Mesendoderm (in vitro differentiated cells): ENCODE data around the gene NFYC.
"Not testable (repeated sequence)": the region's sequence is repeated elsewhere in the genome, so short reads cannot be mapped to it uniquely, and the experiment has no call there.

Experiments
- DNase-seq: peaks from one replicate; pipeline ENCODE4 v3.0.0; 2013
- H2AK5ac ChIP-seq: 2 replicates; pipeline ENCODE4 v1.6.1; 2013; ENCODE audit warnings: low read length, inconsistent platforms
- H2BK120ac ChIP-seq: 2 replicates; pipeline ENCODE4 v1.6.1; 2013; ENCODE audit warnings: low read depth, mild to moderate bottlenecking, low read length, moderate library complexity, mixed read lengths
- H2BK15ac ChIP-seq: replicated peaks from 2 replicates; pipeline ENCODE4 v1.6.1; 2013; ENCODE audit warnings: low read depth, mild to moderate bottlenecking, moderate library complexity
- H2BK5ac ChIP-seq: 2 replicates; pipeline ENCODE4 v1.6.1; 2013; ENCODE audit warnings: low read length, inconsistent platforms
- H3K18ac ChIP-seq: 2 replicates; pipeline ENCODE4 v1.6.1; 2013; ENCODE audit warnings: mild to moderate bottlenecking, low read length, mixed read lengths
- H3K23ac ChIP-seq: one replicate; pipeline ENCODE4 v1.6.1; 2013; ENCODE audit warnings: low read length
- H3K27ac ChIP-seq: 2 replicates; pipeline ENCODE4 v1.5.1; 2013; ENCODE audit warnings: low read depth, mild to moderate bottlenecking, inconsistent platforms, low read length, moderate library complexity
- H3K27me3 ChIP-seq: 2 replicates; pipeline ENCODE4 v1.6.1; 2013; ENCODE audit warnings: low read length, control low read depth, mild to moderate bottlenecking, inconsistent platforms; ENCODE audit not compliant: insufficient read depth, poor library complexity
- H3K36me3 ChIP-seq: 2 replicates; pipeline ENCODE4 v1.6.1; 2013; ENCODE audit warnings: low read length, inconsistent platforms; ENCODE audit not compliant: control insufficient read depth, insufficient read depth
- H3K4ac ChIP-seq: one replicate; pipeline ENCODE4 v1.6.1; 2013; ENCODE audit warnings: low read depth, mild to moderate bottlenecking, low read length, moderate library complexity
- H3K4me1 ChIP-seq: 2 replicates; pipeline ENCODE4 v1.6.1; 2013; ENCODE audit warnings: low read depth, low read length, inconsistent platforms; ENCODE audit not compliant: control insufficient read depth
- H3K4me2 ChIP-seq: 2 replicates; pipeline ENCODE4 v1.6.1; 2013; ENCODE audit warnings: low read length
- H3K4me3 ChIP-seq: 2 replicates; pipeline ENCODE4 v1.5.1; 2013; ENCODE audit warnings: mild to moderate bottlenecking, low read length
- H3K56ac ChIP-seq: one replicate; pipeline ENCODE4 v1.6.1; 2013; ENCODE audit warnings: low read length
- H3K79me1 ChIP-seq: 2 replicates; pipeline ENCODE4 v1.6.1; 2013; ENCODE audit warnings: low read length, inconsistent platforms
- H3K79me2 ChIP-seq: 2 replicates; pipeline ENCODE4 v1.6.1; 2013; ENCODE audit warnings: mild to moderate bottlenecking, low read length; ENCODE audit not compliant: control insufficient read depth, insufficient read depth
- H3K9ac ChIP-seq: 2 replicates; pipeline ENCODE4 v1.6.1; 2013; ENCODE audit warnings: low read length, inconsistent platforms
- H4K5ac ChIP-seq: one replicate; pipeline ENCODE4 v1.6.1; 2013; ENCODE audit warnings: low read length
- H4K8ac ChIP-seq: one replicate; pipeline ENCODE4 v1.6.1; 2013; ENCODE audit warnings: low read depth, mild to moderate bottlenecking, control low read depth, low read length, moderate library complexity
- WGBS: extraction: QIAGEN DNeasy Blood & Tissue Kit; methylation state at CpG from one replicate; pipeline ENCODE4 v1.1.7; 2013; ENCODE audit warnings: low lambda C conversion rate, missing lambda C conversion rate; ENCODE audit not compliant: insufficient coverage; ENCODE audit errors: extremely low coverage; 5-methylcytosine and 5-hydroxymethylcytosine counted together

NFYC gene

DNA sequence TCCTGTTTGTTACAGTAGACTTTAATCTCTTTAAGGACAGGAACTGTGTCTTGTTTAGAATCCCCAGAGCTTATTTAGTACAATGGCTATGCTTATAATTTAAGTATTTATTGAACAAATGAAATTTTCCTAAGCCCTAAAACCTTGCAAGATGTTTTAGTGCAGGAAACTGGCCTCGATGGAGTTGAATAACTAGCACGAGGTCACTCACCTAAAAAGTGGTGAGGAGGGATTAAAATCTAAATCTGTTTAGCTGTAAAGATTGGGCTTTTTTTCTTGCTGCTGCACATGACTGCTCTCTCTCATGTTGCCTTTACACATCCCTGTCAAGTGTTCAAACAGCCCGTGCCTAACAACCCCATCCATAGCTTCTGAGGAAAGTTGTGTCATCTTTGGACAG lies 10.2 kb downstream of the NFYC start:
- H3K4me1 ChIP-seq: no peaks in the 10 kb centered on the region
- no peak overlapping the region for H3K9ac ChIP-seq
- H3K27me3 ChIP-seq: no peaks in the 10 kb centered on the region
- H3K79me1 ChIP-seq: peaks cover 10% of the 10 kb centered on the region
- H4K8ac ChIP-seq: no peak overlapping the region
- H2BK5ac ChIP-seq: no peak overlapping the region
- DNase-seq: no peak
- H3K23ac ChIP-seq: no peak overlapping the region
- no peak overlapping the region for H2BK15ac ChIP-seq
- H4K5ac ChIP-seq: no peak overlapping the region
- H3K79me2 ChIP-seq: peaks cover 56% of the 10 kb centered on the region
- H2BK120ac ChIP-seq: no peak overlapping the region
- no peaks in the 10 kb centered on the region for H3K36me3 ChIP-seq
- H3K4ac ChIP-seq: no peak overlapping the region
- no peak overlapping the region for H3K27ac ChIP-seq
- H3K56ac ChIP-seq: no peak overlapping the region
- no peak overlapping the region for H3K4me3 ChIP-seq
- no peak overlapping the region for H3K4me2 ChIP-seq
- no peak overlapping the region for H3K18ac ChIP-seq
- H2AK5ac ChIP-seq: no peak overlapping the region
- WGBS: no CpG with 5 or more reads among the region's 3 CpGs

DNA sequence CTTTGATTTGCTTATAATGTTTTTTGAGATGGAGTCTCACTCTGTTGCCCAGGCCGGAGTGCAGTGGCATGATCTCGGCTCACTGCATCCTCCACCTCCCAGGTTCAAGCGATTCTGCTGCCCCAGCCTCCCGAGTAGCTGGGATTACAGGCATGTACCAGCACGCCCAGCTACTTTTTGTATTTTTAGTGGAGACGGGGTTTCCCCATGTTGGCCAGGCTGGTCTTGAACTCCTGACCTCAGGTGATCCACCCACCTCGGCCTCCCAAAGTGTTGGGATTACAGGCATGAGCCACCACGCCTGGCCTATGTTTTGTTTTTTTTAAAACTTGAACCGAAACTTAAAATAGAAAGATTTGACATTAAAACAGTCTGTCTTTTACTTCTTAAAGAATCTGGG lies 11.3 kb downstream of the NFYC start:
- not testable (repeated sequence) for H3K79me1 ChIP-seq, H4K8ac ChIP-seq, H3K23ac ChIP-seq, H3K56ac ChIP-seq, DNase-seq, H3K27me3 ChIP-seq, H3K4me3 ChIP-seq, H2AK5ac ChIP-seq, H4K5ac ChIP-seq, H3K4ac ChIP-seq, H2BK120ac ChIP-seq, H3K36me3 ChIP-seq, H2BK15ac ChIP-seq, H2BK5ac ChIP-seq, H3K4me1 ChIP-seq, H3K4me2 ChIP-seq, H3K27ac ChIP-seq, H3K18ac ChIP-seq, H3K9ac ChIP-seq
- H3K79me2 ChIP-seq: peaks cover 45% of the 10 kb centered on the region
- no CpG with 5 or more reads among the region's 9 CpGs for WGBS

DNA sequence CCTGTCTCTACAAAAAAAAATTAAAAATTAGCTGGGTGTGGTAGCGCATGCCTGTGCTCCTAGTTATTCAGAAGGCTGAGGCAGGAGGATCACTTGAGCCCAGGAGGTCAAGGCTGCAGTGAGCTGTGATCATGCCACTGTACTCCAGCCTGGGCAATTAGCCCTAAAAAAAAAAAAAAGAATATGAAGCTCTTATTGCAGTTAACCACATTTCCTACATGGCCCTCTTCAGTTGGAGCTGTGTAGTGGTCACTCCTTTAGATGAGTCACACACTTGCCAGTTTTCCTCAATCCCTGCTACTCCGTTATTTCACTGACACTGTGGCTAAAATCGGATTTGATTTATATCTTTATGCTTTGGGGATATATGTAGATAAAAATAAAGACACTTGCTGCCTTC lies 11.8 kb downstream of the NFYC start:
- Histone ChIP-seq H2BK120ac (no peak overlapping the region), H3K27me3 (no peaks in the 10 kb centered on the region), H3K4me2 (no peak overlapping the region), H3K79me2 (peaks cover 42% of the 10 kb centered on the region), H4K8ac (no peak overlapping the region), H3K4ac (no peak overlapping the region), H4K5ac (no peak overlapping the region), H3K56ac (no peak overlapping the region), H3K27ac (no peak overlapping the region), H3K36me3 (no peaks in the 10 kb centered on the region), H3K23ac (no peak overlapping the region), H3K4me3 (no peak overlapping the region), H2BK15ac (no peak overlapping the region), H2AK5ac (no peak overlapping the region), H2BK5ac (no peak overlapping the region), H3K79me1 (peaks cover 9% of the 10 kb centered on the region), H3K9ac (no peak overlapping the region), H3K18ac (no peak overlapping the region), H3K4me1 (no peaks in the 10 kb centered on the region)
- no peak for DNase-seq
- no CpG with 5 or more reads among the region's 3 CpGs for WGBS

DNA sequence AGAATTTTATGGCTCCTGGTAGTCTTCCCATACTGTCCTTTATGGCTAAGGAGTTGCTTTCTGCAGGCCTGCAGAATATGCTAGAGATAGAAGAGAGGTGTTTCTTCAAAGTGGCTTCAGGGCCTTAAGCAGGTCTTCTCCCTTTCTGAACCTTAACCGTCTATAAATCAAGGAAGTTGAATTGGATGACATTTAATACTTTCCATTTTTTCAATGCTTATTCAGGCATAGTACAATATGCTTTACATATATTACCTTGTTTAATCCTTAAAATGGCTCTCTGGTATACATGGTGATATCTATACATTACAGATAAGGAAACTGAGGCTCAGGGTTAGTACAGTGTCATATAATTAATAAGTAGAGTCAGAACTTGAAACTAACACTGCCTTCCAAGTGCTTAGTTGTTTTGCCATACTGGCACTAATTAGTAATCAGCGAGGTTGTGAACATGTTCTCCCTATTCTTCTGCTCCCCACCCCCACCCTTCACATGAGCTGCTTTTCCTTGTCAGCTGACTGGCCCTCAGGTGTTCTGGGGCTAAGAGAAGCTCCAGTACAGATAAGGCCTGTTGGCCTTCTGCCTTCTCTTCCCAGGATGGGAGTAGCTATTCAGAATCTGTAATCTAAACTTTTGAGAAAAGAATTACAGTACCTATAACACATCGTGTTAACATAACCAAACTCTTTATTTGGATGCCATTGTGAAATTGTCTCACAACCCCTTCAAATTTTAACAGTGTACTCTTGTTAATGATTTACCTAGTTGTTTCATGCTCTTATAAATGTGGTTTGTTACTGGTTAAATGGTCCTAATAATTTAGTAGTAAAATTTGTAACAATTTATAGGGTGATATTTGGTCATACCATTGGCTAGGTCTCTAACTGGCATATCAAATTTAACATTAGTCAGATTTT lies 13.6 kb downstream of the NFYC start:
- Histone ChIP-seq H3K36me3 (no peaks in the 10 kb centered on the region), H4K5ac (no peak overlapping the region), H4K8ac (no peak overlapping the region), H3K4ac (no peak overlapping the region), H3K4me3 (no peak overlapping the region), H3K27me3 (no peaks in the 10 kb centered on the region), H2AK5ac (no peak overlapping the region), H3K4me1 (no peaks in the 10 kb centered on the region), H3K79me1 (peaks cover 7% of the 10 kb centered on the region), H2BK15ac (no peak overlapping the region), H3K9ac (no peak overlapping the region), H3K56ac (no peak overlapping the region), H2BK120ac (no peak overlapping the region), H3K79me2 (peaks cover 34% of the 10 kb centered on the region), H3K18ac (no peak overlapping the region), H3K27ac (no peak overlapping the region), H3K4me2 (no peak overlapping the region), H2BK5ac (no peak overlapping the region), H3K23ac (peak overlapping the region; percentile 10)
- DNase-seq: no peak
- no CpG with 5 or more reads among the region's 3 CpGs for WGBS

DNA sequence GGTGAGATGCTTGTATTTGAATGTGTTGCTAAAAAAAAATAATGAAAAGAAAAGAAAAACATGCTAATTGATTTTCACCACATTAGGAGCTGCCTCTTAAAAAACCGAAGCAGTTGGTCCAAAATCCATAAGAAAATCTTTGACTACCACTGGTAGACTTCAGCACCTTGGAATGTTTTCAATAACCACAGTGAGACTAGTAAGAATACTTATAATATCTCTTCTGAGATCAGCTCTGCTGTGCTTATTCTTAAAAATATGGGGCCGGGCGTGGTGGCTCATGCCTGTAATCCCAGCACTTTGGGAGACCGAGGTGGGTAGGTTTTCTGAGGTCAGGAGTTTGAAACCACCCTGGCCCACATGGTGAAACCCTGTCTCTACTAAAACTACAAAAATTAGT lies 15.1 kb downstream of the NFYC start:
- Histone ChIP-seq H3K23ac (no peak overlapping the region), H2AK5ac (no peak overlapping the region), H3K79me1 (peaks cover 5% of the 10 kb centered on the region), H3K4ac (no peak overlapping the region), H4K5ac (no peak overlapping the region), H3K4me1 (no peaks in the 10 kb centered on the region), H3K56ac (no peak overlapping the region), H3K27ac (no peak overlapping the region), H4K8ac (no peak overlapping the region), H2BK15ac (no peak overlapping the region), H3K4me3 (no peak overlapping the region), H3K9ac (no peak overlapping the region), H2BK120ac (no peak overlapping the region), H3K18ac (no peak overlapping the region), H2BK5ac (no peak overlapping the region), H3K36me3 (no peaks in the 10 kb centered on the region), H3K4me2 (no peak overlapping the region), H3K27me3 (no peaks in the 10 kb centered on the region), H3K79me2 (peaks cover 32% of the 10 kb centered on the region)
- no peak for DNase-seq
- WGBS: no CpG with 5 or more reads among the region's 4 CpGs

DNA sequence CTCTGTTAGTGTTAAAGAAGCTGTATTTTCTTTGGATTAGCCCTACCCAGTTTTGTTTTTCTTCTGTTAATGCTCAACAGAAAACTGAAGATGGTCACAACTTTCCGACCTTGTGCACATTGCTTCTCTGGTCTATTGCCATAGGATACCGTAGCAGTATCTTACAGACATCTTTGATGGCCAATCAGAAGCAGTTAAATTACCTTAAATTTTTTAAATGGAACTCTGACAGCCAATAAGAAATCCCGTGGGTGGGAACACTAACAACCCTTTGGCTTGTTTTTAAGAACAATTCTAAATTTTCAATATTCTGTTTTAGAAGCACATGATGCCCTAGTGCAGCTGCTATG lies 17.2 kb downstream of the NFYC start:
- peak overlapping the region; percentile 73 for H3K4me3 ChIP-seq

More for the DNA sequence above, 17.2 kb downstream of the NFYC start:
- Histone ChIP-seq H3K79me2 (peaks cover 33% of the 10 kb centered on the region), H3K4me1 (no peaks in the 10 kb centered on the region), H2BK15ac (no peak overlapping the region), H3K27ac (no peak overlapping the region), H3K36me3 (no peaks in the 10 kb centered on the region), H3K27me3 (no peaks in the 10 kb centered on the region), H2AK5ac (no peak overlapping the region), H3K79me1 (peaks cover 3% of the 10 kb centered on the region), H3K9ac (peak overlapping the region; percentile 80), H3K56ac (peak overlapping the region; percentile 75), H3K4ac (no peak overlapping the region), H2BK5ac (no peak overlapping the region), H3K4me2 (peak overlapping the region; percentile 94), H3K23ac (no peak overlapping the region), H4K5ac (no peak overlapping the region), H3K18ac (peak overlapping the region; percentile 92), H4K8ac (no peak overlapping the region), H2BK120ac (no peak overlapping the region)
- no CpG with 5 or more reads among the region's 3 CpGs for WGBS
- DNase-seq: peak; percentile 95
